Measurements from ENCODE around the gene ADAM19. TPM values are rescaled to one million over a fixed set of nuclear protein-coding genes. Genes with fewer than 3 reads are reported as not detected.
A peak's percentile ranks its signal among the peaks of the same experiment; 100 is the strongest.

Gene ADAM19
- 100 to 1,000 TPM in 2 of 6 experiments, 10 to 100 TPM in 4; 75.4 to 152 (median 83.2) TPM for total RNA-seq (2021; fragmentation: NEBNext Ultra II Directional; extraction: Animal tissue kit (Norgen Biotek cat#: 25700))
- long read RNA-seq, full-length matches to known transcripts, result 2 of 135 reads
- long read RNA-seq, partial matches to known transcripts, result 2 of 135 reads
- long read RNA-seq, other reads (novel, unspliced or antisense), result 131 of 135 reads

GRCh38 chr5:157575381-157576020, at the start of gene ADAM19:
Gene ADAM19, minus strand, starts transcription at chr5:157575775. Its CDS starts 79 bp downstream, at chr5:157575696.
- H3K4me1 Mint-ChIP-seq (ENCODE audit: low read depth), result peaks cover 67% of the 10 kb centered on the region
- peak; percentile 21 for DNase-seq
- no peaks in the 10 kb centered on the region for H3K9me3 Mint-ChIP-seq

GRCh38 chr5:157624144-157624543, 48.6 kb upstream of the ADAM19 start:
- H3K27me3 Mint-ChIP-seq (ENCODE audit: insufficient read depth), result no peaks in the 10 kb centered on the region; the same call in 1 of the 2 replicates
- peaks cover 13% of the 10 kb centered on the region for H3K36me3 Mint-ChIP-seq (ENCODE audit: low read depth)
- H3K9me3 Mint-ChIP-seq, result peaks cover 16% of the 10 kb centered on the region
- no peak overlapping the region for H3K27ac Mint-ChIP-seq
- no peak for TF ChIP-seq CTCF (IDR thresholded peaks at IDR 0.05)
- no peak for DNase-seq
- H3K4me3 Mint-ChIP-seq, result no peak overlapping the region
- peaks cover 7% of the 10 kb centered on the region; the same call in 1 of the 2 replicates for H3K4me1 Mint-ChIP-seq (ENCODE audit: low read depth)

More at GRCh38 chr5:157575381-157576020, at the start of gene ADAM19:
- Mint-ChIP-seq H3K27ac (peak within 1 kb of the TSS; percentile 95), H3K36me3 (ENCODE audit: low read depth) (peaks cover 23% of the 10 kb centered on the region), H3K27me3 (ENCODE audit: insufficient read depth) (no peaks in the 10 kb centered on the region; the same call in 1 of the 2 replicates), H3K4me3 (peak within 1 kb of the TSS; percentile 98)
- TF ChIP-seq CTCF (IDR thresholded peaks at IDR 0.05), result peak; percentile 47

GRCh38 chr5:157620776-157621175, 45.2 kb upstream of the ADAM19 start:
- Mint-ChIP-seq H3K27me3 (ENCODE audit: insufficient read depth) (no peaks in the 10 kb centered on the region; the same call in 1 of the 2 replicates), H3K27ac (no peak overlapping the region), H3K9me3 (peaks cover 16% of the 10 kb centered on the region), H3K4me3 (no peak overlapping the region), H3K36me3 (ENCODE audit: low read depth) (peaks cover 11% of the 10 kb centered on the region), H3K4me1 (ENCODE audit: low read depth) (peaks cover 7% of the 10 kb centered on the region; the same call in 1 of the 2 replicates)
- no peak for TF ChIP-seq CTCF (IDR thresholded peaks at IDR 0.05)
- no peak for DNase-seq

- Mint-ChIP-seq H3K27ac (no peak overlapping the region), H3K27me3 (ENCODE audit: insufficient read depth) (no peaks in the 10 kb centered on the region; the same call in none of the 2 replicates), H3K36me3 (ENCODE audit: low read depth) (peaks cover 11% of the 10 kb centered on the region), H3K9me3 (peaks cover 16% of the 10 kb centered on the region), H3K4me1 (ENCODE audit: low read depth) (peaks cover 6% of the 10 kb centered on the region; the same call in 1 of the 2 replicates), H3K4me3 (no peak overlapping the region)
- TF ChIP-seq CTCF (IDR thresholded peaks at IDR 0.05), result no peak
- no peak for DNase-seq
Observed at GRCh38 chr5:157618191-157618765, 42.7 kb upstream of the ADAM19 start.

GRCh38 chr5:157616785-157617184, 41.2 kb upstream of the ADAM19 start:
- TF ChIP-seq CTCF (IDR thresholded peaks at IDR 0.05), result no peak
- 0 out of 2 replicates have a peak, but pooled peaks cover 6% of the 10 kb centered on the region for H3K9me3 Mint-ChIP-seq
- H3K4me1 Mint-ChIP-seq (ENCODE audit: low read depth), result peaks cover 7% of the 10 kb centered on the region; the same call in 1 of the 2 replicates
- H3K36me3 Mint-ChIP-seq (ENCODE audit: low read depth), result 0 out of 2 replicates have a peak, but pooled peaks cover 4% of the 10 kb centered on the region
- no peak for DNase-seq
- no peak overlapping the region for H3K27ac Mint-ChIP-seq
- H3K4me3 Mint-ChIP-seq, result no peak overlapping the region
- no peaks in the 10 kb centered on the region; the same call in none of the 2 replicates for H3K27me3 Mint-ChIP-seq (ENCODE audit: insufficient read depth)

All from HFFc6 (cell line).